ENCODE results near the gene CLDN19.

DNA sequence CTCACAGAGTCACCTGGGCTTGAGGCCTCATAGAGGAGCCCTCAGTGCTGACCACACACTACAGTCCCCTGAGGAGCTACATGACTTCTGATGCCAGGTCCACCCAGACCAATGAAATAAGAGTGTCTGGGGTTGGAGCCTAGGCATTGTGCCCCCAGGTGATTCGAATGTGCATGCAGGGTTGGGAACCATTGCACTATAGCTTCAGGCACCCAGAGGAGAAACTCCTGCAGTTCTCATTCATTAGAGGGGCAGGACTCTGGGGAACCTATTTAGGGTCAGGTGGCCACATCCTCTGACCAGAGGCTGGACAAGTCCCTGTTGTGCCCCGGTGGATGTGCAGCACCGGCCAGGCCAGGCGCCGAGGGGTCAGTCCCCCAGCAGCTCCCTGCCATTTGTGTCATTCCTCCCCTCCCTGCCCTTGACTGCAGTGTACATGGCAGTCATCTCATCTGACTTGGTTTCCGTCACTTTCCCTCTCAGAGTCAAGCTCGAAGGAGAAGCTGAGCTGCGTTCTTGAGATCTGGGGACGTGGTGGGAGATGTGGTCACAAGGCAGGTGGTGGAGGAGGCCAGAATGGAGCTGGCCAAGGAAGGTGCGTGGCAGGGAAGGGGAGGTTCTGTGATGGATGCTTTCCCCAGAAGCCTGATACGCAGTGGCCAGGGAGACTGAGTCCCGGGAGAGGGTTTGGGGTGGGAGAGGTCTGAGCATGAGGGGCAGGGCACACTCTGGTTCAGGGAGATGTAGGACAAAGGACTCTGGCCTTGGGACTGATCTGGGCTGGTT lies 6.4 kb downstream of the CLDN19 start:
- TF ChIP-seq, protein P1, sequence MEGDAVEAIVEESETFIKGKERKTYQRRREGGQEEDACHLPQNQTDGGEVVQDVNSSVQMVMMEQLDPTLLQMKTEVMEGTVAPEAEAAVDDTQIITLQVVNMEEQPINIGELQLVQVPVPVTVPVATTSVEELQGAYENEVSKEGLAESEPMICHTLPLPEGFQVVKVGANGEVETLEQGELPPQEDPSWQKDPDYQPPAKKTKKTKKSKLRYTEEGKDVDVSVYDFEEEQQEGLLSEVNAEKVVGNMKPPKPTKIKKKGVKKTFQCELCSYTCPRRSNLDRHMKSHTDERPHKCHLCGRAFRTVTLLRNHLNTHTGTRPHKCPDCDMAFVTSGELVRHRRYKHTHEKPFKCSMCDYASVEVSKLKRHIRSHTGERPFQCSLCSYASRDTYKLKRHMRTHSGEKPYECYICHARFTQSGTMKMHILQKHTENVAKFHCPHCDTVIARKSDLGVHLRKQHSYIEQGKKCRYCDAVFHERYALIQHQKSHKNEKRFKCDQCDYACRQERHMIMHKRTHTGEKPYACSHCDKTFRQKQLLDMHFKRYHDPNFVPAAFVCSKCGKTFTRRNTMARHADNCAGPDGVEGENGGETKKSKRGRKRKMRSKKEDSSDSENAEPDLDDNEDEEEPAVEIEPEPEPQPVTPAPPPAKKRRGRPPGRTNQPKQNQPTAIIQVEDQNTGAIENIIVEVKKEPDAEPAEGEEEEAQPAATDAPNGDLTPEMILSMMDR (conservative IDR thresholded peaks at IDR 0.05; ENCODE audit: low read depth, low read length) = no peak
- no peak for TF ChIP-seq EZH2 (IDR thresholded peaks at IDR 0.05; ENCODE audit: borderline replicate concordance, low read depth, low read length, poor library complexity, severe bottlenecking)
